ENCODE data around the gene NMT1. TPM values are rescaled to one million over a fixed set of nuclear protein-coding genes. Genes with fewer than 3 reads are reported as not detected.
A peak's percentile ranks its signal among the peaks of the same experiment; 100 is the strongest.

NMT1 gene
- total RNA-seq, 1 donor from 2014 or later: 91.4 TPM

DNA sequence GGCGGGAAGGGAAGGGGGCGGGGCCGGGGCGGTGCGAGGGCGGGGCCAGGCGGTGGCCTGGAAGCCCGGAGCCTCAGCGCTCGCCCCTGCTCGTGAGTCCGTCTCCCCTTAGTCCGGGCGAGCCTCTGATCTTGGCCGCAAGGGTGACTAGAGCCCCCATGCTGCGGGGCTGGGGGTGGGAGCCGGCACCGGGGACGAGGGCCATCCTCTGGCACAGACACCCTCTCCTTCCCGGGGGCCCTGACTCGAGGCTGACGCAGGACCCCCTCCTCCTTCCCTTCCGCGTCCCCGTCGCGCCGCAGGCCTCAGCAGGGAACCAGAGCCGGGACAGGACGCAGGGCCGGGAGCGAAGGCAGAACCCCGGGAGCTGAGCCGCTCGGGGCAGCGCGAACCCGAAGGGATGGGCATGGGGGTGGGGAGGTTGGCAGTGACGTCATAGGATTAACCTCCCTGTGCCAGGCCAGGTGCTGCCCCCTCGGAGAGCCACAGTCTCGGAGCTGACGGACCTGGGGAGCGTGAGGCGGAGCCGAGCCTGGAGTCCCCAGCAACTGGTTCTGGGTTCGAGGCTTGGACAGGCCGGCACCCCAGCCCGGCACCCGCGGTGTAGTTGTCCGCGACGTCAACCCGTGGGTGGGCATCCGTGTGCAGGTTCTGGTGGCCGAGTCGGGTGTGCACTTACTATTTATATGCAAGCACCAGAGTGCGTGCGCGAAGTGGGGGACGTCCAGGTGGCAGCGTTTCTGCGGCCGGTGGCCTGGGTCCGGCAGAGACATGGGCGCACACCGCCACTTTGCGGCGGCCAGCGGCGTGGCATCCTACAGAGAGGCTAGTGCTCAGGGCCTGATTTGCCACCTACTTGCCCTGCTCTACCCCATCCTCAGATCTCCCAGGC, 71.7 kb downstream of the NMT1 start:
- Mint-ChIP-seq H3K9me3 (ENCODE audit: low read depth) (no peaks in the 10 kb centered on the region), H3K36me3 (ENCODE audit: low read depth) (no peaks in the 10 kb centered on the region), H3K27me3 (ENCODE audit: low read depth) (no peaks in the 10 kb centered on the region), H3K4me1 (ENCODE audit: low read depth) (peaks cover 54% of the 10 kb centered on the region), H3K27ac (ENCODE audit: unreplicated experiment) (peak overlapping the region; percentile 96), H3K4me3 (ENCODE audit: unreplicated experiment) (peak overlapping the region; percentile 84)
- no peak for DNase-seq (ENCODE audit: low spot score)
- TF ChIP-seq, protein P1, sequence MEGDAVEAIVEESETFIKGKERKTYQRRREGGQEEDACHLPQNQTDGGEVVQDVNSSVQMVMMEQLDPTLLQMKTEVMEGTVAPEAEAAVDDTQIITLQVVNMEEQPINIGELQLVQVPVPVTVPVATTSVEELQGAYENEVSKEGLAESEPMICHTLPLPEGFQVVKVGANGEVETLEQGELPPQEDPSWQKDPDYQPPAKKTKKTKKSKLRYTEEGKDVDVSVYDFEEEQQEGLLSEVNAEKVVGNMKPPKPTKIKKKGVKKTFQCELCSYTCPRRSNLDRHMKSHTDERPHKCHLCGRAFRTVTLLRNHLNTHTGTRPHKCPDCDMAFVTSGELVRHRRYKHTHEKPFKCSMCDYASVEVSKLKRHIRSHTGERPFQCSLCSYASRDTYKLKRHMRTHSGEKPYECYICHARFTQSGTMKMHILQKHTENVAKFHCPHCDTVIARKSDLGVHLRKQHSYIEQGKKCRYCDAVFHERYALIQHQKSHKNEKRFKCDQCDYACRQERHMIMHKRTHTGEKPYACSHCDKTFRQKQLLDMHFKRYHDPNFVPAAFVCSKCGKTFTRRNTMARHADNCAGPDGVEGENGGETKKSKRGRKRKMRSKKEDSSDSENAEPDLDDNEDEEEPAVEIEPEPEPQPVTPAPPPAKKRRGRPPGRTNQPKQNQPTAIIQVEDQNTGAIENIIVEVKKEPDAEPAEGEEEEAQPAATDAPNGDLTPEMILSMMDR (IDR thresholded peaks at IDR 0.05): peak; percentile 84

DNA sequence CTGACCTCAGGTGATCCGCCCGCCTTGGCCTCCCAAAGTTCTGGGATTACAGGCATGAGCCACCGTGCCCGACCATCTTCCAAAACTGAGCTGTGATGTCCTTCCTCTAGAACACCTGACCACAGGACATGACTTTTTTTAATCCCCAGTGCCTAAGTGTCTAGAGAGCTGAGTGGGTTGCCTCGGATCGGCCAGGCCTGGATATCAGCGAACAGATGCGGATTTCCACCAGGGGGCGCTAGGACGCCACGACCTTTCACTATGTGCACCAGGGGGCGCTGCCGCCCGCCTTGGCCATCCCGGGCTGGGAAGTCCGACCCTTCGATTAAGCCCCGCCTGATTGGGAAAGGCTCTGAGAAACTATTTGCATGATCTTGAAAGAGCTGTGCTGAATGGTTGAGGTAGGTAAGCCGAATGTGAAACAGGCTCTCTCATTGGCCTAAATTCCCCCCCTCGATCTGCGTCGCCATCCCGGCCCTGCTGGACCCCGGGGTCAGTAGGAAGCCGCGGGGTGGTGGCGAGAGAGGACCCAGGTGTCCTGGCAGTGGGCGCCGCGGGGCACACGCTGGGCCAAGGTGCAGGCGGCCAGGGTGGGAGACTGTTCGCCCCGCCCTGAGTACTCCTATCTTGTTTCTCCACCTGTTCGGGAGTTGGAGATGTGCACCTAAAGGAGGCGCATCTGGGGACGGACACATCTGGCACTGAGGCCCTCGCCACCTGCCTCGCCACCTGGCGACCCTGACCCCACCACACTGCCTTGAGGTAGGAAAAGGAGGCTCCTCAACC, 74.3 kb downstream of the NMT1 start, which contains the start of gene ACBD4:
Gene ACBD4, plus strand, starts transcription at position 496 of the 786 bp plus-strand sequence. CDS start 458 bp downstream, outside the sequence.
- Mint-ChIP-seq H3K4me1 (ENCODE audit: low read depth) (peaks cover 28% of the 10 kb centered on the region), H3K27me3 (ENCODE audit: low read depth) (no peaks in the 10 kb centered on the region), H3K4me3 (ENCODE audit: unreplicated experiment) (peak within 1 kb of the TSS; percentile 75), H3K9me3 (ENCODE audit: low read depth) (no peaks in the 10 kb centered on the region), H3K36me3 (ENCODE audit: low read depth) (no peaks in the 10 kb centered on the region), H3K27ac (ENCODE audit: unreplicated experiment) (peak within 1 kb of the TSS; percentile 65)
- TF ChIP-seq, protein P1 (IDR thresholded peaks at IDR 0.05): peak; percentile 100
- DNase-seq (ENCODE audit: low spot score): peak; percentile 95

DNA sequence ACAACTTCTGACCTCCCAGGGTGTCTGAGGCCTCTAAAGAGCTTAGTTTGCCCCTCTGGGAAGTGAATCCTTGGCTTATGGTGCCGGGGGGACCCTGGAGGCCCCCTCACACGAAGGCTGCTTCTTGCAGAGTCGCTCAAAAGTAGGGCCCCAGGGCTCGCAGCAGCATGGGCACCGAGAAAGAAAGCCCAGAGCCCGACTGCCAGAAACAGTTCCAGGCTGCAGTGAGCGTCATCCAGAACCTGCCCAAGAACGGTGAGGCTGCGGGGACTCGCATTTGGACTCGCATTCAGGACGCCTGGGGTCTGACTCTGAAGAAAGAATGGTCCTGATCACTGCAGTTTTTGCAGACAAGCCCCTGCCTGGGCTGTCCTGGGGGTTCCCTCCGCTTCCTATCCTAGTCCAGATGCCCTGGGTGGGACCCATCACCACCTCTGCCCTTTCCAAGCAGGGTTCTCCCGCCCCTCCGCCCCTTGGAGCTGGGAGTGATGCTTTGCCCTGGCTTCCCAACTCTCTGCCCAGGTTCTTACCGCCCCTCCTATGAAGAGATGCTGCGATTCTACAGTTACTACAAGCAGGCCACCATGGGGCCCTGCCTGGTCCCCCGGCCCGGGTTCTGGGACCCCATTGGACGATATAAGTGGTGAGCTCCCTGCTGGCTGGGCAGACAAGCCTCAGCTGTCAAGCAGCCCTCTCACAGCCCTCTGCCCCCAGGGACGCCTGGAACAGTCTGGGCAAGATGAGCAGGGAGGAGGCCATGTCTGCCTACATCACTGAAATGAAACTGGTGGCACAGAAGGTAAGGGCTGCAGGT, 75.1 kb downstream of the NMT1 start:
- DNase-seq (ENCODE audit: low spot score): peak; percentile 81
- Mint-ChIP-seq H3K4me3 (ENCODE audit: unreplicated experiment) (peak overlapping the region; percentile 75), H3K27ac (ENCODE audit: unreplicated experiment) (peak overlapping the region; percentile 65), H3K9me3 (ENCODE audit: low read depth) (no peaks in the 10 kb centered on the region), H3K27me3 (ENCODE audit: low read depth) (no peaks in the 10 kb centered on the region), H3K36me3 (ENCODE audit: low read depth) (no peaks in the 10 kb centered on the region), H3K4me1 (ENCODE audit: low read depth) (peaks cover 20% of the 10 kb centered on the region)
- TF ChIP-seq, protein P1 (IDR thresholded peaks at IDR 0.05): no peak

DNA sequence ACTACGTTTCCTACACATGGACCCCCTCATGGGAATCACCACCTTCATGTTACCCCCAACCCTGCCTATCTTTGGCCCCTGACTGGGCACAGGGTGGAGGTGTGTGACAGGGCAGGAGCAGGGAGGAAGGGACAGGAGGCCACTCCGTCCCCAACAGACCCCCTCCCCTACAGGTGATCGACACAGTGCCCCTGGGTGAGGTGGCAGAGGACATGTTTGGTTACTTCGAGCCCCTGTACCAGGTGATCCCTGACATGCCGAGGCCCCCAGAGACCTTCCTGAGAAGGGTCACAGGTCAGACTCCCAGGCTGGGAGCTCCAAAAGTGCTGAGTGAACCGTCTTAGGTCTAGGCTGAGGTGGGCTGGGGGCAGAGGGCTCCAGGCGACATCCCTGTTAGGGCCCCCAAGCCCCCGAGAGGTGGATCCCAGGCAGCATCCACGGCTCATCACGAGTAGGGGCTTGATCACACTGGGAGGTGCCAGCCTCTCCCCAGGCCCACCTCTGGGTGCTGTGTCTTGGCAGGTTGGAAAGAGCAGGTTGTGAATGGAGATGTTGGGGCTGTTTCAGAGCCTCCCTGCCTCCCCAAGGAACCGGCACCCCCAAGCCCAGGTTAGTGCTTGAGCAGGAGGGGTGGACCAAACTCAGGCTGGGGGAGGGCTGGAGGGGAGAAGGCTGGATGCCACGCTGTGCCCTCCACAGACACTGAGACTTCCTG, 75.9 kb downstream of the NMT1 start:
- Mint-ChIP-seq H3K27me3 (ENCODE audit: low read depth) (no peaks in the 10 kb centered on the region), H3K36me3 (ENCODE audit: low read depth) (no peaks in the 10 kb centered on the region), H3K27ac (ENCODE audit: unreplicated experiment) (no peak overlapping the region), H3K4me1 (ENCODE audit: low read depth) (peaks cover 17% of the 10 kb centered on the region), H3K4me3 (ENCODE audit: unreplicated experiment) (no peak overlapping the region), H3K9me3 (ENCODE audit: low read depth) (no peaks in the 10 kb centered on the region)
- DNase-seq (ENCODE audit: low spot score): peak; percentile 72
- TF ChIP-seq, protein P1 (IDR thresholded peaks at IDR 0.05): no peak
